Body of pancreas (tissue), 4 donors: ENCODE measurements around the gene EML4. TPM values are rescaled to one million over a fixed set of nuclear protein-coding genes. Genes with fewer than 3 reads are reported as not detected.
A peak's percentile ranks its signal among the peaks of the same experiment; 100 is the strongest.
"Not testable (repeated sequence)": the region's sequence is repeated elsewhere in the genome, so short reads cannot be mapped to it uniquely, and the experiment has no call there.

Experiments used
- ATAC-seq: fragments of 150-250 bp; one replicate; pipeline ENCODE4 v1.9.1; 2016
- DNase-seq, 4 donors: peaks; one replicate each; pipeline ENCODE4 v3.0.0-alpha.2; 2019
- H3K27ac ChIP-seq, 4 donors: fragments of 200-600 bp; sonication (generic); 1 replicate in 3 of 4; 2 replicates in 1 of 4; pipeline versions ENCODE4 v1.5.1 to v1.6.1; 2016 to 2019; ENCODE audit warnings: mild to moderate bottlenecking in 1 of 4, mixed read lengths in 1 of 4, moderate library complexity in 1 of 4
- H3K27me3 ChIP-seq, 2 donors: fragments of 200-600 bp; sonication (generic); one replicate each; pipeline ENCODE4 v1.6.0; 2016; ENCODE audit warnings: mild to moderate bottlenecking in 1 of 2
- H3K36me3 ChIP-seq, 2 donors: fragments of 200-600 bp; sonication (generic); replicated peaks in 1 of 2; 2 replicates each; pipeline ENCODE4 v1.5.1; 2016; ENCODE audit warnings: low read depth in 2 of 2; ENCODE audit not compliant: insufficient read depth in 1 of 2
- H3K4me1 ChIP-seq: fragments of 200-600 bp; sonication (generic); one replicate; pipeline ENCODE4 v1.6.0; 2016
- H3K4me3 ChIP-seq, 2 donors: fragments of 200-600 bp; sonication (generic); 1 replicate in 1 of 2; 2 replicates in 1 of 2; pipeline ENCODE4 v1.5.1; 2016 to 2019
- H3K9me3 ChIP-seq, 3 donors: fragments of 200-600 bp; sonication (generic); 1 replicate in 2 of 3; 2 replicates in 1 of 3; pipeline ENCODE4 v1.5.1; 2016
- CTCF ChIP-seq, 7 experiments: fragments of 450-650 bp in 4 of 7; fragments of 200-600 bp in 3 of 7; sonication (generic) in 3 of 7; IDR thresholded peaks; one replicate each; pipeline ENCODE4 v1.5.1; 2016 to 2019; ENCODE audit warnings: antibody characterized with exemption in 7 of 7
- POLR2A ChIP-seq, 3 donors: fragments of 450-650 bp; IDR thresholded peaks; one replicate each; pipeline ENCODE4 v1.6.1; 2016; ENCODE audit warnings: antibody characterized with exemption in 3 of 3, mild to moderate bottlenecking in 2 of 3
- WGBS, 2 donors: methylation state at CpG; one replicate each; pipeline ENCODE4 v1.1.5; 2017; 5-methylcytosine and 5-hydroxymethylcytosine counted together
- intact Hi-C: fragments of 100-400 bp; cut with DNase I; formaldehyde crosslinking; loops from one replicate; pipeline ENCODE4 v1.15.1; 2023
- total RNA-seq, 2 donors: library from RNA; depleted of rRNA; stranded (reverse); fragments of >200 nt; gene quantifications; one replicate each; pipeline ENCODE4 v1.1.0, GENCODE V29; 2016

EML4 gene
- total RNA-seq, 2 donors from 2014 or later: 37.4 to 39.9 TPM

- Histone ChIP-seq H3K27me3 (no peaks in the 10 kb centered on the region), H3K27ac (peak overlapping the region in 3 of 4 donors; percentile 28 to 69 (median 67)), H3K4me1 (peaks cover 16% of the 10 kb centered on the region), H3K4me3 (no peak overlapping the region), H3K36me3 (peaks cover 0 to 2% of the 10 kb centered on the region in 2 donors), H3K9me3 (no peaks in the 10 kb centered on the region)
- TF ChIP-seq CTCF (IDR thresholded peaks at IDR 0.05) (no peak), POLR2A (IDR thresholded peaks at IDR 0.05) (no peak)
- DNase-seq: peak; percentile 37 to 65 (median 62)
- WGBS, 2 donors: 62 to 72% methylated on average over 7 to 8 of the region's 8 CpGs
- peak; percentile 79 for ATAC-seq
- intact Hi-C loops: no loop called here
Observed at GRCh38 chr2:42342061-42342794, 173.1 kb downstream of the EML4 start.

GRCh38 chr2:42342795-42343241 is 173.7 kb downstream of the EML4 start:
- Histone ChIP-seq H3K27ac (peak overlapping the region in 2 of 4 donors; percentile 67 to 69), H3K36me3 (peaks cover 0 to 2% of the 10 kb centered on the region in 2 donors), H3K4me1 (peaks cover 17% of the 10 kb centered on the region), H3K27me3 (no peaks in the 10 kb centered on the region), H3K9me3 (no peaks in the 10 kb centered on the region), H3K4me3 (no peak overlapping the region)
- ATAC-seq: no peak
- 88 to 90% methylated on average over 8 to 11 of the region's 11 CpGs for WGBS, 2 donors
- intact Hi-C loops: no loop called here
- DNase-seq: no peak
- no peak for TF ChIP-seq CTCF (IDR thresholded peaks at IDR 0.05)
- no peak for TF ChIP-seq POLR2A (IDR thresholded peaks at IDR 0.05)

- no peak for TF ChIP-seq CTCF (IDR thresholded peaks at IDR 0.05)
- H3K36me3 ChIP-seq: peaks cover 0 to 2% of the 10 kb centered on the region in 2 donors
- WGBS, 2 donors: 90 to 92% methylated on average over 4 of the region's 4 CpGs
- no peaks in the 10 kb centered on the region for H3K27me3 ChIP-seq
- H3K4me3 ChIP-seq: no peak overlapping the region
- ATAC-seq (no peak), DNase-seq (no peak)
- H3K9me3 ChIP-seq: no peaks in the 10 kb centered on the region
- peaks cover 27% of the 10 kb centered on the region for H3K4me1 ChIP-seq
- H3K27ac ChIP-seq: no peak overlapping the region
- intact Hi-C loops: no loop called here
Observed at GRCh38 chr2:42345986-42346385, 176.8 kb downstream of the EML4 start.

- H3K9me3 ChIP-seq, H3K36me3 ChIP-seq, intact Hi-C loops, H3K27me3 ChIP-seq, DNase-seq, H3K4me3 ChIP-seq, H3K27ac ChIP-seq, ATAC-seq: not testable (repeated sequence)
- peaks cover 24% of the 10 kb centered on the region for H3K4me1 ChIP-seq
- WGBS, 2 donors: 85 to 87% methylated on average over 6 of the region's 6 CpGs
Observed at GRCh38 chr2:42346856-42347255, 177.7 kb downstream of the EML4 start.

- H3K27ac ChIP-seq, H3K36me3 ChIP-seq, ATAC-seq, H3K9me3 ChIP-seq, H3K27me3 ChIP-seq, intact Hi-C loops, H3K4me3 ChIP-seq, DNase-seq: not testable (repeated sequence)
- H3K4me1 ChIP-seq: peaks cover 18% of the 10 kb centered on the region
- WGBS, 2 donors: 96% methylated on average over 12 of the region's 12 CpGs
Observed at GRCh38 chr2:42347518-42347917, 178.4 kb downstream of the EML4 start.
